HepG2 (cell line): ENCODE data around the gene PIK3R3. TPM values are rescaled to one million over a fixed set of nuclear protein-coding genes. Genes with fewer than 3 reads are reported as not detected.

Source experiments
- ATAC-seq: fragments of 200-7000 bp; cut with Tn5 transposase; 3 replicates; pipeline ENCODE4 v1.9.1; 2020; ENCODE audit warnings: mild to moderate bottlenecking, moderate library complexity
- BruUV-seq: library from RNA; stranded (reverse); fragments of 400-500 nt; replicated peaks from 2 replicates; lab custom pipeline; 2021; lab: Mats Ljungman, UMichigan
- CTCF ChIA-PET: fragments of 300-600 bp; formaldehyde crosslinking; extraction: SDS; loops from one replicate; lab custom pipeline; 2021; ENCODE audit warnings: low total read pairs, inconsistent platforms, low intra/inter-chr PET ratio; lab: Yijun Ruan, JAX
- POLR2A ChIA-PET: fragments of 350-600 bp; sonication (Branson Sonifier 250); formaldehyde crosslinking; loops from one replicate; lab custom pipeline; 2020; ENCODE audit warnings: antibody characterized with exemption, inconsistent platforms; lab: Yijun Ruan, JAX
- DNase-seq: peaks from one replicate; pipeline ENCODE4 v3.0.0-alpha.2; 2015; ENCODE audit warnings: low spot score
- FAIRE-seq: peaks from 3 replicates; lab custom pipeline; 2011; peaks lifted over from hg19 to GRCh38; lab: Jason Lieb, UNC
- H2AFZ ChIP-seq: one replicate; pipeline ENCODE4 v1.6.1; 2011; ENCODE audit warnings: low read length, inconsistent platforms
- H3K27ac ChIP-seq: fragments of 300-600 bp; 3 replicates; pipeline ENCODE4 v1.8.0; 2011; ENCODE audit warnings: mixed run types, mild to moderate bottlenecking, mixed read lengths, low read length, inconsistent platforms; ENCODE audit not compliant: insufficient read depth; ENCODE audit errors: extremely low read length
- H3K27me3 ChIP-seq, 2 experiments: fragments of 200-600 bp in 1 of 2; 2 replicates in 1 of 2; 3 replicates in 1 of 2; pipeline versions ENCODE4 v1.6.0 to v1.8.0; 2011; ENCODE audit warnings: low read length in 2 of 2, mild to moderate bottlenecking in 2 of 2, moderate library complexity in 2 of 2, inconsistent platforms in 1 of 2; ENCODE audit not compliant: insufficient read depth in 2 of 2, control insufficient read depth in 1 of 2
- H3K36me3 ChIP-seq, 2 experiments: fragments of 200-600 bp in 1 of 2; replicated peaks in 1 of 2; 2 replicates in 1 of 2; 3 replicates in 1 of 2; pipeline versions ENCODE4 v1.5.1 to v1.8.0; 2011; ENCODE audit warnings: low read length in 2 of 2, inconsistent platforms in 1 of 2; ENCODE audit not compliant: insufficient read depth in 2 of 2, control insufficient read depth in 1 of 2
- H3K4me1 ChIP-seq: 2 replicates; pipeline ENCODE4 v1.5.1; 2012; ENCODE audit warnings: low read length, inconsistent platforms; ENCODE audit not compliant: insufficient read depth
- H3K4me2 ChIP-seq: 2 replicates; pipeline ENCODE4 v1.6.0; 2011; ENCODE audit warnings: low read depth, low read length, inconsistent platforms
- H3K4me3 ChIP-seq, 3 experiments: fragments of 200-600 bp in 1 of 3; sonication (generic), shearing (Covaris generic) in 1 of 3; replicated peaks in 1 of 3; 2 replicates each; pipeline ENCODE4 v1.5.1; 2011 to 2016; ENCODE audit warnings: low read length in 3 of 3, inconsistent platforms in 2 of 3, low read depth in 2 of 3, mild to moderate bottlenecking in 2 of 3, control low read depth in 1 of 3, mixed read lengths in 1 of 3; ENCODE audit not compliant: insufficient read depth in 1 of 3
- H3K79me2 ChIP-seq: one replicate; pipeline ENCODE4 v1.6.1; 2011; ENCODE audit warnings: low read length, inconsistent platforms; ENCODE audit not compliant: insufficient read depth
- H3K9ac ChIP-seq: 2 replicates; pipeline ENCODE4 v1.6.0; 2011; ENCODE audit warnings: mild to moderate bottlenecking, low read depth, low read length, inconsistent platforms; ENCODE audit not compliant: insufficient read depth
- H3K9me3 ChIP-seq: 2 replicates; pipeline ENCODE4 v1.5.1; 2012; ENCODE audit warnings: mild to moderate bottlenecking, low read length
- H4K20me1 ChIP-seq: 2 replicates; pipeline ENCODE4 v1.6.0; 2011; ENCODE audit warnings: inconsistent platforms, mild to moderate bottlenecking, low read length, moderate library complexity; ENCODE audit not compliant: insufficient read depth
- DMAP1 ChIP-seq: IDR thresholded peaks from 2 replicates; pipeline ENCODE4 v1.6.1; 2016
- MEIS1 ChIP-seq: sonication (generic); formaldehyde crosslinking; IDR thresholded peaks from 2 replicates; pipeline ENCODE4 v1.9.0; 2021; ENCODE audit warnings: mild to moderate bottlenecking, missing genetic modification reagents, moderate library complexity, borderline replicate concordance
- MXD1 ChIP-seq: sonication (generic); formaldehyde crosslinking; IDR thresholded peaks from 2 replicates; pipeline ENCODE4 v1.4.0; 2020; ENCODE audit warnings: mild to moderate bottlenecking, missing genetic modification reagents
- ZMYM4 ChIP-seq: sonication (generic); formaldehyde crosslinking; IDR thresholded peaks from 2 replicates; pipeline ENCODE4 v1.8.1; 2023; ENCODE audit warnings: mild to moderate bottlenecking, missing genetic modification reagents
- ZNF205 ChIP-seq: IDR thresholded peaks from 2 replicates; pipeline ENCODE4 v1.6.1; 2018; ENCODE audit warnings: missing biosample characterization, missing genetic modification reagents
- ZNF75D ChIP-seq: sonication (generic); formaldehyde crosslinking; IDR thresholded peaks from 2 replicates; pipeline ENCODE4 v1.8.1; 2023; ENCODE audit warnings: missing genetic modification reagents, mild to moderate bottlenecking, borderline replicate concordance
- ZSCAN9 ChIP-seq: IDR thresholded peaks from 2 replicates; pipeline ENCODE4 v1.6.1; 2016; ENCODE audit warnings: borderline replicate concordance
- WGBS: methylation state at CpG from one replicate; pipeline ENCODE4 v1.1.6; 2017; ENCODE audit warnings: low lambda C conversion rate; 5-methylcytosine and 5-hydroxymethylcytosine counted together
- in situ Hi-C: cut with HindIII; loops from 2 replicates; pipeline ENCODE4 v1.10.0; 2017; ENCODE audit warnings: low pct_unique_long_range_greater_than_20kb; ENCODE audit not compliant: extremely low pct_ligation_motif_present
- intact Hi-C: fragments of 100-400 bp; cut with micrococcal nuclease; formaldehyde crosslinking; loops from one replicate; pipeline ENCODE4 v1.10.0; 2022; ENCODE audit not compliant: unreplicated experiment
- polyA plus RNA-seq, 8 experiments: library from polyadenylated mRNA; depleted of rRNA in 3 of 8; stranded (reverse) in 7 of 8; unstranded in 1 of 8; fragments of >200 nt; fragmentation: Illumina TruSeq in 4 of 8; extraction: Trizol in 4 of 8; gene quantifications; 2 replicates each; pipeline versions ENCODE4 v1.2.1 to v1.2.3, GENCODE V29; 2011 to 2016; ENCODE audit warnings: low read depth in 4 of 8, missing spikeins in 1 of 8, mixed read lengths in 1 of 8; ENCODE audit not compliant: insufficient read depth in 1 of 8
- total RNA-seq, 5 experiments: library from RNA; depleted of rRNA; stranded (reverse); fragments of >200 nt; fragmentation: Illumina TruSeq; extraction: Trizol; gene quantifications; 2 replicates each; pipeline ENCODE4 v1.2.3, GENCODE V29; 2016; ENCODE audit warnings: low read depth in 1 of 5

PIK3R3 gene
- total and polyA plus RNA-seq, 2 of the 13 experiments (the other 11 are each of a cell fraction or from before 2014, with no cell fraction given): 0.37 to 6.9 TPM

DNA sequence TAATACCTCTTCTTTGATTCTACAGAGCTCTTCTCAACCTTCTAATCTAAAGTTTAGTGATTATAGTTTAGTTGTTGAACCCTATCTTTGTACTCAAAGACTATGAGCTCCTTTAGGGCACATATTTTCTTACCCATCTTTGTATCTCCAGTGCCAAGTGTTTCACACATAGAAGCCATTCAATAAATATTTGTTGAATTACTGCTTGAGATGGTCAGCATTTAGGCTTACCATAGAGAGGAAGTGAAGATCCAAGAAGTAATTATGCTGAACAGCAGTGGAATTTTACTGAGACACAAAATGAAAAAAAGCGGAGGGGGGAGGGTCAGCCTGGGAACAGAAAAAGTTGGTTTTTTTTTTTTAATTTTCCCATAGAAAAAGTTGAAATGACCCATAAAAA lies 21.9 kb downstream of the PIK3R3 start:
- in situ Hi-C loops: no loop called here

GRCh38 chr1:46102769-46103476 lies 29.5 kb downstream of the PIK3R3 start:
- Histone ChIP-seq H3K4me1 (no peaks in the 10 kb centered on the region), H3K4me3 (no peak overlapping the region), H3K36me3 (no peaks in the 10 kb centered on the region), H3K79me2 (no peaks in the 10 kb centered on the region), H3K9me3 (no peaks in the 10 kb centered on the region), H4K20me1 (no peaks in the 10 kb centered on the region), H2AFZ (no peak overlapping the region), H3K4me2 (no peak overlapping the region), H3K27me3 (no peaks in the 10 kb centered on the region), H3K9ac (no peak overlapping the region), H3K27ac (no peak overlapping the region)
- WGBS: 79% methylated on average over 6 of the region's 6 CpGs
- ChIA-PET POLR2A (no interaction called here), CTCF (no interaction called here)
- FAIRE-seq (no peak), ATAC-seq (no peak), DNase-seq (no peak)
- intact Hi-C loops (no loop called here), in situ Hi-C loops (no loop called here)
- BruUV-seq: no TSS peak
- TF ChIP-seq ZSCAN9: no peak
- no peak for TF ChIP-seq MEIS1 (CRISPR knock-in tag)
- no peak for TF ChIP-seq ZNF75D (CRISPR knock-in tag)
- no peak for TF ChIP-seq MXD1 (CRISPR knock-in tag)
- TF ChIP-seq, all 625 proteins: peak for 0

More for the DNA sequence above, 21.9 kb downstream of the PIK3R3 start:
- peaks cover 16% of the 10 kb centered on the region for H3K4me1 ChIP-seq
- H3K27me3 ChIP-seq: no peaks in the 10 kb centered on the region
- no peak for DNase-seq
- no peaks in the 10 kb centered on the region for H3K79me2 ChIP-seq
- H3K36me3 ChIP-seq: no peaks in the 10 kb centered on the region
- no peaks in the 10 kb centered on the region for H4K20me1 ChIP-seq
- H3K27ac ChIP-seq: no peak overlapping the region
- no peak overlapping the region for H3K4me3 ChIP-seq
- ATAC-seq: no peak
- ChIA-PET CTCF (no interaction called here), POLR2A (no interaction called here)
- no TSS peak for BruUV-seq
- intact Hi-C loops: no loop called here
- no peak overlapping the region for H3K9ac ChIP-seq
- no peak for FAIRE-seq
- H3K9me3 ChIP-seq: no peaks in the 10 kb centered on the region
- 95% methylated on average over 1 of the region's 1 CpG for WGBS
- no peak for TF ChIP-seq ZNF205
- no peak for TF ChIP-seq DMAP1 (CRISPR knock-in tag)
- no peak for TF ChIP-seq ZMYM4 (CRISPR knock-in tag)
- H2AFZ ChIP-seq: no peak overlapping the region
- no peak overlapping the region for H3K4me2 ChIP-seq
